IPS-18c (cell line): ENCODE measurements around the gene RFNG.
A peak's percentile ranks its signal among the peaks of the same experiment; 100 is the strongest.
"Not testable (repeated sequence)": the region's sequence is repeated elsewhere in the genome, so short reads cannot be mapped to it uniquely, and the experiment has no call there.

Experiments
- H3K4me3 ChIP-seq: 2 replicates; pipeline ENCODE4 v1.7.0; 2013; ENCODE audit warnings: low read depth, mild to moderate bottlenecking, low read length, moderate library complexity; ENCODE audit not compliant: insufficient read depth
- H3K9me3 ChIP-seq: one replicate; pipeline ENCODE4 v1.6.1; 2013; ENCODE audit warnings: mild to moderate bottlenecking, low read length, moderate library complexity; ENCODE audit not compliant: control insufficient read depth, insufficient read depth

RFNG gene

GRCh38 chr17:82038796-82039409 is 12.7 kb downstream of the RFNG start:
- not testable (repeated sequence) for H3K9me3 ChIP-seq, H3K4me3 ChIP-seq

GRCh38 chr17:82037889-82038195 is 13.8 kb downstream of the RFNG start:
- no peaks in the 10 kb centered on the region for H3K9me3 ChIP-seq
- H3K4me3 ChIP-seq = no peak overlapping the region

- peak within 1 kb of the TSS; percentile 82 for H3K4me3 ChIP-seq
- no peaks in the 10 kb centered on the region for H3K9me3 ChIP-seq
These were observed 14.3 kb downstream of the RFNG start, which contains the start of gene DCXR for GRCh38 chr17:82037092-82037888. TSS of gene DCXR (minus strand) at chr17:82037697. CDS start at chr17:82037682, 15 bp downstream.

GRCh38 chr17:82036634-82037091 is 14.9 kb downstream of the RFNG start:
- H3K9me3 ChIP-seq = no peaks in the 10 kb centered on the region

GRCh38 chr17:82035956-82036633 is 15.5 kb downstream of the RFNG start:
- Histone ChIP-seq H3K9me3 (no peaks in the 10 kb centered on the region), H3K4me3 (peak overlapping the region; percentile 82)

More at GRCh38 chr17:82036634-82037091, 14.9 kb downstream of the RFNG start:
- peak overlapping the region; percentile 82 for H3K4me3 ChIP-seq

GRCh38 chr17:82035488-82035887 is 16.1 kb downstream of the RFNG start:
- H3K4me3 ChIP-seq = no peak overlapping the region

GRCh38 chr17:82034371-82035011 is 17.1 kb downstream of the RFNG start:
- no peaks in the 10 kb centered on the region for H3K9me3 ChIP-seq
- no peak overlapping the region for H3K4me3 ChIP-seq

More at GRCh38 chr17:82035488-82035887, 16.1 kb downstream of the RFNG start:
- H3K9me3 ChIP-seq = no peaks in the 10 kb centered on the region

- Histone ChIP-seq H3K4me3 (no peak overlapping the region), H3K9me3 (no peaks in the 10 kb centered on the region)
These were observed 18.1 kb downstream of the RFNG start for GRCh38 chr17:82033359-82034085.

GRCh38 chr17:82031885-82032627 is 19.6 kb downstream of the RFNG start:
- peak overlapping the region; percentile 76 for H3K4me3 ChIP-seq
- H3K9me3 ChIP-seq = no peaks in the 10 kb centered on the region

GRCh38 chr17:82031303-82031884 is 20.2 kb downstream of the RFNG start, which contains the start of gene RAC3:
TSS of gene RAC3 (plus strand) at chr17:82031678. CDS start at chr17:82031762, 84 bp downstream.
- Histone ChIP-seq H3K4me3 (peak within 1 kb of the TSS; percentile 78), H3K9me3 (no peaks in the 10 kb centered on the region)

- Histone ChIP-seq H3K9me3 (no peaks in the 10 kb centered on the region), H3K4me3 (peak overlapping the region; percentile 78)
These were observed 20.9 kb downstream of the RFNG start for GRCh38 chr17:82030470-82031302.

GRCh38 chr17:82029990-82030469 is 21.6 kb downstream of the RFNG start:
- no peak overlapping the region for H3K4me3 ChIP-seq
- no peaks in the 10 kb centered on the region for H3K9me3 ChIP-seq

- Histone ChIP-seq H3K9me3 (no peaks in the 10 kb centered on the region), H3K4me3 (no peak overlapping the region)
These were observed 22.2 kb downstream of the RFNG start for GRCh38 chr17:82029391-82029790.

GRCh38 chr17:82028966-82029365 is 22.6 kb downstream of the RFNG start:
- Histone ChIP-seq H3K4me3 (no peak overlapping the region), H3K9me3 (no peaks in the 10 kb centered on the region)

- H3K4me3 ChIP-seq = no peak overlapping the region
- no peaks in the 10 kb centered on the region for H3K9me3 ChIP-seq
These were observed 23.4 kb downstream of the RFNG start for GRCh38 chr17:82028246-82028645.
